B cell (primary cell): ENCODE results near the gene RPS25.

Source experiments
- EZH2 ChIP-seq: IDR thresholded peaks from 2 replicates; pipeline ENCODE4 v1.6.1; 2012; ENCODE audit warnings: borderline replicate concordance, low read depth, mild to moderate bottlenecking, moderate library complexity, low read length; ENCODE audit not compliant: insufficient read depth, poor library complexity, severe bottlenecking
- TF ChIP-seq, protein P1 (sequence below): fragments of 200-600 bp; IDR thresholded peaks from one replicate; pipeline ENCODE4 v1.8.0; 2022; ENCODE audit warnings: antibody characterized with exemption, mild to moderate bottlenecking

GRCh38 chr11:119021631-119022030 lies 3.5 kb upstream of the RPS25 start:
- TF ChIP-seq EZH2: no peak
- TF ChIP-seq, protein P1, sequence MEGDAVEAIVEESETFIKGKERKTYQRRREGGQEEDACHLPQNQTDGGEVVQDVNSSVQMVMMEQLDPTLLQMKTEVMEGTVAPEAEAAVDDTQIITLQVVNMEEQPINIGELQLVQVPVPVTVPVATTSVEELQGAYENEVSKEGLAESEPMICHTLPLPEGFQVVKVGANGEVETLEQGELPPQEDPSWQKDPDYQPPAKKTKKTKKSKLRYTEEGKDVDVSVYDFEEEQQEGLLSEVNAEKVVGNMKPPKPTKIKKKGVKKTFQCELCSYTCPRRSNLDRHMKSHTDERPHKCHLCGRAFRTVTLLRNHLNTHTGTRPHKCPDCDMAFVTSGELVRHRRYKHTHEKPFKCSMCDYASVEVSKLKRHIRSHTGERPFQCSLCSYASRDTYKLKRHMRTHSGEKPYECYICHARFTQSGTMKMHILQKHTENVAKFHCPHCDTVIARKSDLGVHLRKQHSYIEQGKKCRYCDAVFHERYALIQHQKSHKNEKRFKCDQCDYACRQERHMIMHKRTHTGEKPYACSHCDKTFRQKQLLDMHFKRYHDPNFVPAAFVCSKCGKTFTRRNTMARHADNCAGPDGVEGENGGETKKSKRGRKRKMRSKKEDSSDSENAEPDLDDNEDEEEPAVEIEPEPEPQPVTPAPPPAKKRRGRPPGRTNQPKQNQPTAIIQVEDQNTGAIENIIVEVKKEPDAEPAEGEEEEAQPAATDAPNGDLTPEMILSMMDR: no peak
